NCI-H510A treated with DMSO at 0.1 percent for 48 hours (cell line): ENCODE results near the gene NOSIP.

Experiments used
- DNase-seq: peaks from one replicate; lab custom pipeline; 2025; lab: John Stamatoyannopoulos, UW

The NOSIP gene

DNA sequence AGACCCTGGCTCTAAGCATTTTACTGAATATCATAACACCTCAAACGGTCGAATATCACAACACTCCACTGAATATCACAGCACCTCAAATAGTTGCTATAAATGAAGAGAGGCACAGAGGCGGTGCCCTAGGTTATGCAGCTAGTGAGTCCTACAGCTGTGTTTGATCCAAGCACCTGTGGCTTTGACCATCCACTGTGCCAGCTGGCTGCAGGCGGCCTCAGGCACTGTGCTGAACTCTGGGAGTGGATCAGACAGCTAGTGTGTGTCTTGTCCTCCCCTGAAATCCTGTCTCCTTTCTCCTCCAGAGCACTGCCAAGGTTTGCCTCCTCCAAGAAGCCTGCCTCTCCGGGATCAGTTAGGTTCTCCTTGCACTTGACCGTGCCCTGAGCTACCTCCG lies 7.3 kb downstream of the NOSIP start:
- DNase-seq = no peak

DNA sequence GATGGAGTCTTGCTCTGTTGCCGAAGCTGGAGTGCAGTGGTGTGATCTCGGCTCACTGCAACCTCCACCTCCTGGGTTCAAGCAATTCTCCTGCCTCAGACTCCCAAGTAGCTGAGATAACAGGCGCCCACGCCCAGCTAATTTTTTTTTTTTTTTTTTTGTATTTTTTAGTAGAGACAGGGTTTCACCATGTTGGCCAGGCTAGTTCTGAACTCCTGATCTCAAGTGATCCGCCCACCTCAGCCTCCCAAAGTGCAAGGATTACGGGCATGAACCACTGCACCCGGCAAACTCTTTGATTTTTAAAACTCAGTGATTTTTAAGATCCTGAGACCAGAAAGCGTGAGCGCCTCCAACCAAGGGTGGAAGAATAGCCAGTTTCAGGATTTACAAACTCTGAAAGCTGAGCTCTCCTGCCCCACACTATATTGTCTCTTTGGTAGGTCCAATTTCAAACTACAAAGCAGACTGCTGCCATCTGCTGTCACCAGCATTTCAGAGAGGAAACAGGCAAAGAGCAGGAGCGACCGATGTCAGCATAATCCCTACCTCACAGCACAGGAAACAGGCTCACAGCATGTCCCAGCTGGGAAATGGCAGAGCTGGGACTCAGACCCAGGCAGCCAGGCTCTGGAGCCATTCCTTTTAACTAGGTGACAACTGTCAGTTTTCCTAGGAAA lies 9.2 kb downstream of the NOSIP start:
- peak; percentile 23 for DNase-seq

DNA sequence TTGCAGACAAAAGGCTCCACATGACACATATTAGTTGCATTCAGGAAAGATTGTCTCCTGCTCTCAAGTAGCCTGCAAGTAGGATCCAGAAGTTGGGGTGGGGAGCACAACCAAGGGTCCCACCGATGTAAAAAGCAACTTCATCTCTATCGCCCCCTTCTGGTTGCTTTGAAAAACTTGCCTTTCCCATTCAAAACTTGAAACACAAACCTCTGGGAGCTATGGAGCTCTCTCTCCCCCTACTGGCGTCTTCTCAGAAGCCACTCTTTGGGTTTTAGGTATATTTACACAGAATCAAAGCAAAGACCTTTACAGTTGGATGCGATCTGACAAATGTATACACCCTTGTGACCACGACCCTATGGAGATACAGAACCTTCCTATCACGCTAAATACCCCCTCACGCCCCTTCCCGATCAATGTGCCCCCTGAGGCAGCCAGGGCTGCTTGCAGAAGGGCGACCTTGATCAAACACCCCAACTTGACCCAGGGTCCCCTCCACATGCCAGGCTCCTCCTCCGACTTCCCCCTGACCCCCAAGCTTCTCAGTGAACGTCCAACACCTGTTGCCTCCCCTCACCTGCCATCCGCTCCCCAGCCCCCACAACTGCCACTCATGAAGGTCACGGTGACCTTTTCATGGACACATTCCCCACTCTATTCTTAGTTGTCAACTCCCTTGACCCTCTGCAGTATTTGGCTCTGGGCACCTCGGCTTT lies 10.1 kb downstream of the NOSIP start:
- DNase-seq = peak; percentile 91

DNA sequence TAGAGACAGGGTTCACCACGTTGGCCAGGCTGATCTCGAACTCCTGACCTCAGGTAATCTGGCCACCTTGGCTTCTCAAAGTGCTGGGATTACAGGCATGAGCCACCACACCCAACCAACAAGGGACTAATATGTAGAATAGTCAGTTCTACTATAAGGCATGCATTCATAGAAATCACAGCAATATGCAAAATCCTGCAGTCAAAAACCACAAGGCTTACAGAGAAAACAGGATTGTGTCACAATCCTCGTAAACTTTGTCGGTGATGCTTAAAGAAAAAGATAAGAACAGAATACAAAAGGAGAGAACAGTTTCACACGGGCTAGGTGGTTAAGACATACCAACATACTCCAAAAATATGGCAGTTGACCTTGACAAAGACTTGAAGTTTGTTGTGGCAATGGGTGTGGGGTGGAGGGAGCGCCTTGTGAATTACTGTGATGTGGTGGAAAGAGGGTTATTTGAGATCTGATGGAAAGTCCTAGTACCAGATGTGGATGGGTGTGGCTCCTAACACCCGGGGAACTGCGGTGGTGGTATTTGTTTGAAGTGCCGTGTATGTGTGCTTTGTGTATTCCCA lies 12.4 kb downstream of the NOSIP start:
- no peak for DNase-seq

- DNase-seq = no peak
Observed at GRCh38 chr19:49566302-49566701, 14.1 kb downstream of the NOSIP start.

GRCh38 chr19:49565261-49565660 lies 15.1 kb downstream of the NOSIP start:
- DNase-seq = no peak

GRCh38 chr19:49564616-49565045 lies 15.7 kb downstream of the NOSIP start:
- DNase-seq = no peak

DNA sequence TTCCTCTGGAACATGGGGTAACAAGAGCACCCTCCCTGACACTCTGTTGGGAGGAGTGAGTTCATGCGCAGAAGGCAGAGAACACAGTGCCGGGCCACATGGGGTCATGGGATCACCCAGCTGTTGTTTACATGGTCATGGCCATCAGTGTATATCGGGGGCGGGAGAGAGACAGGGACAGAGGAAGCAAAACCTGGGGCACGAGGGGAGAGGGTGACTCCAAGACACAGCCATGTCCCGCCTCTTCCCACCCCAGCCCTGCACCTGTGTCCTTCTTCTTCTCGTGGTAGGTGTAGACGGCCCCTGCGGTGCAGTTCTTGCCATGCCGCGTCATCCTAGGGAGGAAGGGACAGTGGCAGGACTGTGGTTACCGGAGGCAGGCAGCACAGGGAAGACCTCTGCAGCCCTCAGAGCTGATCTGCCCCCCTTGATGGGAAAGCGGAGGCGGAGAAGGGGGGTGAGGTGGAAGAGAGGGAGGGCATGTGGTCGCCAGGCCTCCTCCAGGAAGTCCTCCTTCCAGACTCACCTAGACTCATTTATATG lies 19.9 kb downstream of the NOSIP start:
- no peak for DNase-seq

GRCh38 chr19:49559928-49560327 lies 20.4 kb downstream of the NOSIP start:
- no peak for DNase-seq

DNA sequence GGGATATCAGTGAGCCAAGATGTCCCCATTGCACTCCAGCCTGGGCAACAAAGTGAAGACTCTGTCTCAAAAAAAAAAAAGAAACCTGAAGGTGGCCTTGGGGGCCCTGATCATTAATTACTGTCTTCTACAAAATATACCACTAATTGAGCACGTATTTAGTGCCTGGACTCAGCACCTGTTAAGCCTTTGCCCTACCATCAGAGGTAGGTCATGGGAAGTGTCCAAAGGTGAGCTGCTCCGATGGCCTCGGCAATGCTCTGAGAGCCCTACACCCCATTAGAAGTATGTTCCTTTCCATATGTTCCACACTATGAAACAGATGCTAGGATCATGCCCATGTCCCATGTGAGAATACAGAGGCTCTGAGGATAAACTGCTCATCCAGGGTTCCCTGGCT lies 20.9 kb downstream of the NOSIP start:
- no peak for DNase-seq

DNA sequence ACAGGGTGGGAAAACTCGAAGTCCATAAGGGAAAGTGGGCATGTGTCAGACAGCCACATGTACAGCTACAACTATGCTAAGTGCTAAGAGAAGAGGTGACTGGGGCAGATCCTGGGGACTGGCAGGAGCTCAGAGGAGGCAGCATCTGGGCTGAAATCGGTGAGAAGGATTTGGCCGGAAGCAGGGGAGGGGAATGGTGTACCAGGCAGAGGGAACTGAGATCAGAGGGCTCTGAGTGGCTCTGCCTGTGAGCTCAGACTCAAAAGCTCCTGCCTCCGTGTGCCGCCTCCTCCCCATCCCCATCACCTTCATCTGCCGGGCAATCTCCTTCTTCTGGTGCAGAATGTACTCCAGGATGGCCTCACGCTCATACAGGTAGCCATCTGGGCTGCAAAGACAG lies 21.8 kb downstream of the NOSIP start:
- no peak for DNase-seq

DNA sequence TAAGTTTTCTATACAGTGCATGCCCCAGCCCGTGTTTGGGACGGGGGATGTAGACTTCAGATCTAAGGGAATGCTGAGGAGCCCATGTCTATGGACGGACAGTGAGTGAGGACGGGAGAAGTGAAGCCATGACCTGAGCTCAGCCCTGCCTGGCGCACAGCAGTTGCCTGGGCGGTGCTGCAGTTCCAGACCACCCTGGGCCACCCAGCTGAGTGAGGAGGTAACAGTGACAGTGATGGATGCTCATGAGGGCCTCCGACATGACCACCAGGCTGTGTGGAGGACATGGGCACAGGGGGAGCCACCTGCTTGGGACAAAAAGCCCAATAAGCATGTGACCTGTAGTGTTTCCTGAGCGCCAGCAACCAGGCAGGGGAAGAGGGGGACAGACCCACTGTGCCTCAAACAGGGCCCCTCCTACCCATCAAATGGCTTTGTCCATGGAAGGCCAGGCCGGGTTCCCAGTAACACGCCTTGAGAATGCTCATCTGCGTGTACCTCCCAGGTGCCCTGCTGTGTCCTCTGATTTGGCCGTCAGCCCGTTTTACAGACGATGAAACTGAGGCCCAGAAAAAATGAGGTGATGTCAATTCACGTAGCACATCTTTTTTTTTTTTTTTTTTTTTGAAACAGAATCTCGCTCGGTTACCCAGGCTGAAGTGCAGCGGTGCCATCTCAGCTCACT lies 22.6 kb downstream of the NOSIP start:
- DNase-seq = no peak

DNA sequence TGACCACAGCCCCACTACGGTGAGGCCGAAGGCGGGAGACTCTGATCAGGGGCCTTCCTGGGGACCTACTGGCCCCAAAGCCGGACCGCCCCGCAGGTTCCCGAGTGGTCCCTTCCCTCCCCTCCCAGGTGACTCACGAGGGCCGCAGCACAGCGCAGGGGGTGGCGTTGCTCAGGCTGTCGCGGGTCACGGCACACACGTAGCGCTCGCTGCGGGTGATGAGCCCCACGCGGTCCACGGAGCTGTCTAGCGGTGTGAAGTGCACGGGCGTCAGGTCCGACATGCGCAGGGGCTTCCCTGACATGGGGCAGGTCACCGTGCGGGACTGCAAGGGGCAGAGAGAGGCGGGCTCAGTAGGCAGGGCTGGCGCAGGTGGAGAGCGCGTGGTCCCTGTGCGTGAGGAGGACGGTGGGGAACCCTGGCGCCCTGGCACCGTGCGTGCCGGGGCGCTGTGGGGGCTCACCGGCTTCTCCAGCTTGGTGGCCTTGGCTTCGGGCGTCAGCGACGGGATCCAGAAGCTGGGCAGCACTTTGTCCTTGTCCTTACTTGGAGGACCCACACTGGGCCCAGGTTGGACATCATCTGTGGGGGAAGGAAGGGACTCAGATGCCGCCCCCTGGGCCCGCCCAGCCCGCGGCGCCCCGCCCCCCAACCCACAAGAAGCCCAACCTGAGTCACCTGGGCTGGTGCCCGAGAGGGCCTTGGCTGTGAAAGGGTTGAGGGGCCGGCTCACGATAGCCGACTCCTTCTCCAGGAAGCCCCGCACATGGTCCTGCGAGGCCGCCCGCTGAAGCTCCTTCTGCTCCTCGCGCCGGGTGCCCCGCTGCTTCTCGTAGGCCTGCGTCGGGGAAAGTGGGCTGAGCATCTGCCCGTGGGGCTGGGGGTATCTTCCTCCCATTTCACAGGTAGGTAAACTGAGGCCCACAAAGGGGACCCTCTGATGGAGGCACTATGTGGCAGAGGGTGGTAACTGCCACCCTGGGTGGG lies 23.7 kb downstream of the NOSIP start:
- DNase-seq = no peak

GRCh38 chr19:49555600-49556411 lies 24.6 kb downstream of the NOSIP start:
- DNase-seq = no peak

DNA sequence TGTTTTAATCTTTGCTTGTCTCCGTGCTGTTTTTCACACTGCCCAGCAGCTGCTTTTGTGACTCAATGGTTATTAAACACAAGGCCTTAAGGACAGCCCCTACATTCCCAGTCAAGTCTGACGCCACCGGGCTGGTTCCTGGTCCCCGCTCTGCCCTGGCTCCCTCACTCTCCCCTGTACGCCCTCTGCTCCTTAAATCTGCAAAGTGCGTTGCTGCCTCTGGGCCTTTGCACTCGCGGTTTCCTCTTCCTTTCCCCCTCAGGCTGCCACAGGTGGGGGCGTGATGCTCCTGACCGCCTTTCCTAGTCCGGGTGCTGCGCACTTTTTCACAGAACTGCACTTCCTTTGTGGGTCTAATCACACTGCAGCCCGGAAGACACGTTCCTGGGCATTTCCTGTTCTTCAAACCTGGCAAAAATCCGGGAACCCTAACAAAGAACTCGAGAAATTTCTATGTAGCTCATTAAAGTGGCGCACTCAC lies 25.6 kb downstream of the NOSIP start:
- DNase-seq = no peak

DNA sequence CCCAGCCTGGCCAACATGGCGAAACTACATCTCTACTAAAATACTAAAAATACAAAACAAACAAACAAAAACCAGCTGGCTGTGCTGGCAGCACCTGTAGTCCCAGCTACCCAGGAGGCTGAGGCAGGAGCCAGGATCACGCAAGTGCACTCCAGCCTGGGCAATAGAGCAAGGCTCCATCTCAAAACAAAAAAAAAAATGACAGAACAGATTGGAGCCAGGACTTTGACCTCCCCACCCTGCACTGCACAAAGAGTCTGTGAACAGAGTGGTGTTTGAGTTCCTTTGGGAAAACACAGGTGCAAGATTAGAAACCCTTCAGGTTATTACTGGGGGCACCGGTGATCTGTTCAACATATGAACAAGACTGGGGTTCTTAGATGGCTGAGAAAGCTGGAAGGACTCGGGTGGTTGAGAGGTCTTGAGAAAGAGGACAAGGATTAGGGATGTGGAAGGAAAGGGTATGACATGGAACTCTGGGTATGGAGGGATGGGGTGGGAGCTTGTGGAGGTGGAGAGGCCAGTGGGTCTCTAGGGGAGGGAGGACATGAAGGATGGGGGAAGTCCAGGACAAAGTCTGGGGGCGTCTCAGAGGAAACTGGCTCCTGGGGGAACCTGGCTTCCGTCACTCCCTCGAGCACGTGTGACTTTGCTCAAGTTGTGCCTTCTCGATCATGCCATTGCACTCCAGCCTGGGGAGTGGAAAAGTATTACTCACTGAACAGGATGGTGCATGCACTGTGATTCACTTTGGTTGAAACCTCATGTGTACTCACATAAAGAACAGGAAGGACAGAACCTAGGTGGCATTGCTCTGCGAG lies 26.7 kb downstream of the NOSIP start:
- no peak for DNase-seq

GRCh38 chr19:49552749-49553148 lies 27.6 kb downstream of the NOSIP start:
- DNase-seq = no peak

GRCh38 chr19:49551531-49551930 lies 28.8 kb downstream of the NOSIP start:
- no peak for DNase-seq

- no peak for DNase-seq
Observed at GRCh38 chr19:49549045-49549444, 31.3 kb downstream of the NOSIP start.
